Lung (tissue), 12 donors: ENCODE results near the gene PLCG2. TPM values are rescaled to one million over a fixed set of nuclear protein-coding genes. Genes with fewer than 3 reads are reported as not detected.

Source experiments
- ATAC-seq: fragments of 200-7000 bp; cut with Tn5 transposase; one replicate; pipeline ENCODE4 v1.9.1; 2020; ENCODE audit warnings: moderate number of reproducible peaks; ENCODE audit not compliant: insufficient read depth, low FRiP score
- DNase-seq, 3 donors: peaks; one replicate each; pipeline ENCODE4 v3.0.0-alpha.2; 2013 to 2017
- H3K27ac ChIP-seq, 2 donors: one replicate each; pipeline ENCODE4 v1.5.1; 2013; ENCODE audit warnings: mild to moderate bottlenecking in 2 of 2, moderate library complexity in 2 of 2, control low read depth in 1 of 2, inconsistent platforms in 1 of 2, low read depth in 1 of 2, low read length in 1 of 2
- H3K27me3 ChIP-seq, 3 donors: one replicate each; pipeline ENCODE4 v1.5.1; 2013; ENCODE audit warnings: low read length in 2 of 3; ENCODE audit not compliant: control insufficient read depth in 3 of 3, insufficient read depth in 3 of 3
- H3K36me3 ChIP-seq, 4 donors: one replicate each; pipeline ENCODE4 v1.5.1; 2013; ENCODE audit warnings: low read length in 4 of 4, mild to moderate bottlenecking in 1 of 4, moderate library complexity in 1 of 4; ENCODE audit not compliant: control insufficient read depth in 4 of 4, insufficient read depth in 4 of 4
- H3K4me1 ChIP-seq, 5 donors: one replicate each; pipeline ENCODE4 v1.5.1; 2013; ENCODE audit warnings: low read length in 5 of 5, mild to moderate bottlenecking in 2 of 5, moderate library complexity in 1 of 5; ENCODE audit not compliant: control insufficient read depth in 5 of 5, insufficient read depth in 5 of 5
- H3K4me3 ChIP-seq: one replicate; pipeline ENCODE4 v1.5.1; 2013; ENCODE audit warnings: mild to moderate bottlenecking, control low read depth, moderate library complexity
- H3K9ac ChIP-seq, 2 donors: one replicate each; pipeline ENCODE4 v1.5.1; 2013; ENCODE audit warnings: low read length in 2 of 2, control low read depth in 1 of 2; ENCODE audit not compliant: insufficient read depth in 1 of 2
- H3K9me3 ChIP-seq, 4 donors: one replicate each; pipeline ENCODE4 v1.5.1; 2013; ENCODE audit warnings: low read length in 3 of 4, mild to moderate bottlenecking in 1 of 4, moderate library complexity in 1 of 4; ENCODE audit not compliant: control insufficient read depth in 4 of 4, insufficient read depth in 3 of 4
- CTCF ChIP-seq: IDR thresholded peaks from 2 replicates; pipeline ENCODE4 v1.5.1; 2012; ENCODE audit warnings: mild to moderate bottlenecking; ENCODE audit errors: control extremely low read depth, extremely low read depth
- WGBS, 2 donors: extraction: QIAGEN DNeasy Blood & Tissue Kit; methylation state at CpG; one replicate each; pipeline ENCODE4 v1.1.7; 2013; 5-methylcytosine and 5-hydroxymethylcytosine counted together
- polyA plus RNA-seq, 2 donors: library from polyadenylated mRNA; stranded (reverse); fragments of 200-250 nt; gene quantifications; one replicate each; pipeline ENCODE4 v1.2.1, GENCODE V29; 2013
- total RNA-seq, 2 donors: library from RNA; depleted of rRNA in 1 of 2; stranded (reverse); fragments of >200 nt in 1 of 2; gene quantifications; one replicate each; pipeline ENCODE4 v1.2.1, GENCODE V29; 2014 to 2021
- donor health status: control.
- donor health status: control.
- donor health status: Bipolar disorder and iron deficiency.
- donor health status: healthy.
- donor health status: DM: yes; HTN: yes; CAD: no.

The PLCG2 gene
- total and polyA plus RNA-seq, 4 donors, result 8.8 to 41.0 (median 29.4) TPM

GRCh38 chr16:81826523-81826922 is 47.4 kb downstream of the PLCG2 start:
- ATAC-seq, result no peak
- no peaks in the 10 kb centered on the region for H3K27me3 ChIP-seq
- peaks cover 0 to 3% (median 0%) of the 10 kb centered on the region in 5 donors for H3K4me1 ChIP-seq
- TF ChIP-seq CTCF, result no peak
- no peak overlapping the region for H3K27ac ChIP-seq
- no peak for DNase-seq
- H3K36me3 ChIP-seq, result no peaks in the 10 kb centered on the region
- no peaks in the 10 kb centered on the region for H3K9me3 ChIP-seq
- no peak overlapping the region for H3K9ac ChIP-seq
- WGBS, 2 donors, result 90 to 95% methylated on average over 5 of the region's 5 CpGs
- no peak overlapping the region for H3K4me3 ChIP-seq

- Histone ChIP-seq H3K9me3 (no peaks in the 10 kb centered on the region), H3K4me1 (peaks cover 0 to 6% (median 0%) of the 10 kb centered on the region in 5 donors), H3K9ac (no peak overlapping the region), H3K4me3 (no peak overlapping the region), H3K36me3 (no peaks in the 10 kb centered on the region), H3K27me3 (no peaks in the 10 kb centered on the region), H3K27ac (peak overlapping the region in 1 of 2 donors; percentile 20)
- 43 to 46% methylated on average over 9 of the region's 9 CpGs for WGBS, 2 donors
- ATAC-seq (no peak), DNase-seq (no peak)
- no peak for TF ChIP-seq CTCF
Observed at GRCh38 chr16:81830845-81831540, 51.9 kb downstream of the PLCG2 start.

DNA sequence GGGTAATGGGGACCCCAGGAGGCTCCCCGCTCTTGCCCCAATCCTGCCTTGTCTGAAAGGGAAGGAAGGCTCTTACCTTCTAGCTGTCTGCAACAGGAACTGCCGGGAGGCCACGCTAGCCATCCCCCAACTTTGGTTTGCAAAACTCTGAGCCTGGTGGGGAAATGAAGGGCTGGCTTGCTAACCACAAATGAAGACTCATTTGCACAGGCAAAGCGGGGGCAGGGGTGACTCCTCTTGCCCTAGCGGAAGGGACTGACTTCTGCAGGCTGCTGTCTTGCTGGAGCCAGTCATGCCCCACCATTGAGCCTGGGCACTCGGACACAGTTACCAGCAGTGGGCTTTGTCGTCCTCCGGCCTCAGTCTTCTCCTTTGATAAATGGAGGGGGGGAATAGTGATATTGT is 52.6 kb downstream of the PLCG2 start:
- no peaks in the 10 kb centered on the region for H3K36me3 ChIP-seq
- no peaks in the 10 kb centered on the region for H3K27me3 ChIP-seq
- H3K4me1 ChIP-seq, result peaks cover 0 to 8% (median 0%) of the 10 kb centered on the region in 5 donors
- no peak for TF ChIP-seq CTCF
- no peak overlapping the region for H3K9ac ChIP-seq
- H3K27ac ChIP-seq, result peak overlapping the region in 1 of 2 donors; percentile 15
- WGBS, 2 donors, result 35 to 67% methylated on average over 8 of the region's 8 CpGs
- DNase-seq (no peak), ATAC-seq (peak; percentile 68)
- H3K4me3 ChIP-seq, result no peak overlapping the region
- no peaks in the 10 kb centered on the region for H3K9me3 ChIP-seq
